RWPE1 (cell line): ENCODE results near the gene BRPF1.

Experiments
- CTCF ChIA-PET: fragments of 350-600 bp; sonication (Branson Sonifier 250); formaldehyde crosslinking; extraction: SDS; loops from one replicate; lab custom pipeline; 2021; lab: Yijun Ruan, JAX
- POLR2A ChIA-PET: fragments of 400-600 bp; formaldehyde crosslinking; extraction: SDS; loops from one replicate; lab custom pipeline; 2020; ENCODE audit warnings: antibody characterized with exemption; ENCODE audit not compliant: low non-redundant PET; lab: Yijun Ruan, JAX
- DNase-seq: peaks from one replicate; pipeline ENCODE4 v3.0.0; 2012; ENCODE audit warnings: low spot score
- H3K27ac ChIP-seq: fragments of 450-650 bp; 2 replicates; pipeline ENCODE4 v1.5.1; 2017
- TF ChIP-seq, protein P1 (sequence below): fragments of 450-650 bp; conservative IDR thresholded peaks from 2 replicates; pipeline ENCODE4 v1.5.1; 2017; ENCODE audit warnings: low read depth, mild to moderate bottlenecking

BRPF1 gene

DNA sequence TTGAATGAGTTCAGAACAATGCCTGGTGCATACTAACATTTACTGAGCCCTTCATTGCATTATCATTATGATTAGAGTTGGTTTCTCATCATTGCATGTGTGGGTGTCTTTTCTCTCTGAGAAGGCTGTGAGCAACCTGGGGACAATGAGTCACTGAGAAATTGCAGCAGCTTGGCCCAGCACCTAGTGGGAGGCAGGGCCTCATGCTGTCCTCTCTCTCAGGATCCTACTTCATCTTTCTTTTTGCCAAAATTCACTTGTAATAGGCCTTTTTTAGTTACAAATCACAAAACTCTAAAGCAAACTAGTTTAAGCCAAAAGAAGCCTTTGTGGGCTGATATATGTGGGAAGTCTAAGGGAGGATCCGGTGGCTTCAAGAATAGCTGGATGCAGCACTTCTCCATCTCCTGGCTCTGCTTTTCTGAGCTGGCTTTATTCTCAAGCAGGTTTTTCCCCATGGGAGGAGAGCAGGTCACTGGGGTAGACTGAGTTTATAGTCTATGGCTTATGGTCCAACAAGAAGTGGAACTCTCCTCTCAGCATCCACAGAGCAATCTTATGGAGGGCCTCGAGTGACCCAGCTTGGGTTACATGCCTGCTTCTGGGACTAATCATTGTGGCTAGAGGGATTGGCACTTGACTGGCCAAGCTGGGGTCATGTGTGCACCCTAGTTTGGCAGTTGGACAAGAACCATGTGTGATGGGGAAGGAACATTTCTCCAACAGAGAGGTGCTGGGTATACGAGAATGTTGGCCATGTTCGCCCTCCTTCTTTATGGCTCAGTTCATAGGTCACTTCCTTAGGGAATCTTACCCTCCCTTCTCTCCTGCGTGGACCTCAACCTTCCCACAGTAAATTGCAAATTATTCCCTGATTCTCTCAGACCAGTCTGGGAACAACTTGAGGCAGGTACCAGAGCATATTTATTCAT lies 46.9 kb downstream of the BRPF1 start:
- POLR2A ChIA-PET: interaction anchor here (1.0 kb wide), 1 partner anchor 9 kb away, joined by 3 read pairs; the partner anchor contains the start of gene CAMK1
- CTCF ChIA-PET: no interaction called here
- H3K27ac ChIP-seq: no peak overlapping the region
- TF ChIP-seq, protein P1, sequence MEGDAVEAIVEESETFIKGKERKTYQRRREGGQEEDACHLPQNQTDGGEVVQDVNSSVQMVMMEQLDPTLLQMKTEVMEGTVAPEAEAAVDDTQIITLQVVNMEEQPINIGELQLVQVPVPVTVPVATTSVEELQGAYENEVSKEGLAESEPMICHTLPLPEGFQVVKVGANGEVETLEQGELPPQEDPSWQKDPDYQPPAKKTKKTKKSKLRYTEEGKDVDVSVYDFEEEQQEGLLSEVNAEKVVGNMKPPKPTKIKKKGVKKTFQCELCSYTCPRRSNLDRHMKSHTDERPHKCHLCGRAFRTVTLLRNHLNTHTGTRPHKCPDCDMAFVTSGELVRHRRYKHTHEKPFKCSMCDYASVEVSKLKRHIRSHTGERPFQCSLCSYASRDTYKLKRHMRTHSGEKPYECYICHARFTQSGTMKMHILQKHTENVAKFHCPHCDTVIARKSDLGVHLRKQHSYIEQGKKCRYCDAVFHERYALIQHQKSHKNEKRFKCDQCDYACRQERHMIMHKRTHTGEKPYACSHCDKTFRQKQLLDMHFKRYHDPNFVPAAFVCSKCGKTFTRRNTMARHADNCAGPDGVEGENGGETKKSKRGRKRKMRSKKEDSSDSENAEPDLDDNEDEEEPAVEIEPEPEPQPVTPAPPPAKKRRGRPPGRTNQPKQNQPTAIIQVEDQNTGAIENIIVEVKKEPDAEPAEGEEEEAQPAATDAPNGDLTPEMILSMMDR: no peak
- no peak for DNase-seq

DNA sequence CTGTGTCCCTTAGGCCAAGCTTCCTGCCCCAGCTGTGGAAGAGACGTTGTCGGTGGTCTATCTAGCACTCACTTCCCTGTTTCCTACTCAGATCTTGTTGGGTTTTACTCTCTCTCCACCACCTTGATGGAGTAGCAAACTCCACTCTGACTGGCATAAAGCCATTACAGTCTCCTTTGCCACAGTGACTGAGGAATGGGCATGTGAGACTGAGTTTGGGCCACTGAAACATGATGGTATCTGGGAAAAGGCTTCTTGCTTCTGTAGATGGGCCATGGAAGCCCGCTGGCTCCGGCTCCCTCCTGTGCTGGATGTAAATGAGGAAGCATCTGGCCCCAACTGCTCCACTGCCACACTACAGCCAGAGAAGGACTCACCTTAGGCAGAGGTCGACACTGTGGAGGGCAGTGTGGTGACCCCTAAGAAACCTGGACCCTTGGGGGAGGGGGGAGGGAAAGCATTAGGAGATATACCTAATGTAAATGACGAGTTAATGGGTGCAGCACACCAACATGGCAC lies 47.6 kb downstream of the BRPF1 start:
- POLR2A ChIA-PET: no interaction called here
- CTCF ChIA-PET: no interaction called here
- no peak for DNase-seq

DNA sequence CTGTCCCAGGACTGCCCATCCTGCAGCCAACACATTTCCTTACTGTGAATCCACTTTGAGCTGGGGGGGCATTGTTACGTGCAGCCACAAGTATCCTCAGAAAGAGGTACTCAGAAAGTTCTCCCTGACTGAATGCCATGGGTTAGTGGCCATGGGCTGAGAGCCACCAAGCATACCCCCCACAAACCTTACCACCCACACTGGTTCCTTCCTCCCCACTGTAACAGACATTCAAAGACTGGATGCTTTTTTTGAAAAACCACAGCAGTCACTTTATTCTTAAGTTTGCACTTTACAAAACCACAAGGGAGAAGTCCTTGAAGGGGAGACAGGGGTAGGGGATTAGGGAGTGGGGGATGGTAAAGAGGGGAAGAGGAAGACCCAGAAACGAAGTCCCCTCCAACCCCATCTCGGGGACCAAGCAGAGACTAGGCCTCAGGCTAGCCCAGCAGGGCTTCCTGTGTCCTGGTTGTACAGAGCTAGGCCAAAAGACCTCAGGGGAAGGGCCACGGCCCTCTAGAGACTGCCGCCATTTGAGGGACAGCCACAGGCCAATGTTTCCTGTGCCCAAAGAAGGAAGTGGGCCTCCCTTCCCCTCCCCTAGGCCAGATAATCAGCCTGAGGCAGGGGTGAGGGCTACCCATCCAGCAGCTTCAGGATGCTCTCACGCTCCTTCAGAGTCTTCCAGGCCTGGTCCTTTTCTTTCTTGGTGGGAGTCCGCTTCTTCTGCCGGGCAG lies 48.4 kb downstream of the BRPF1 start:
- no peak overlapping the region for H3K27ac ChIP-seq
- TF ChIP-seq, protein P1: no peak
- ChIA-PET POLR2A (no interaction called here), CTCF (no interaction called here)
- DNase-seq: no peak

More for the DNA sequence above, 47.6 kb downstream of the BRPF1 start:
- no peak overlapping the region for H3K27ac ChIP-seq
- TF ChIP-seq, protein P1: no peak

DNA sequence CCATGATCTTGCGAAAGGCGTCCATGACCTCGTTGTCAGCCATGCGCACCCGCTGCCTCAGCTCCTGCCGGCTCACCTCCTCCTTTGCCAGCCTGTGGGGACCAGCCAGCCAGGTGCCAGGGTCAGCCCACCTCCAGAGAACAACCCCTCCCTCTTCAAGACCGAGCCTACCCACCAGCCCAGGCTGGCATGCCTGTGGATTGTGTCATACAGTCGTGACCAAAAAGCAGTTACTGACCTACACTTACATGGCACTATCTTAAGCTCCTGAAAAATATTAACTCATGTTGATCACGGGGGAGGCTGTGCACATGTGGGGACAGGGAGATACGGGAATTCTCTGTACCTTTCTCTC lies 48.9 kb downstream of the BRPF1 start:
- POLR2A ChIA-PET: no interaction called here

DNA sequence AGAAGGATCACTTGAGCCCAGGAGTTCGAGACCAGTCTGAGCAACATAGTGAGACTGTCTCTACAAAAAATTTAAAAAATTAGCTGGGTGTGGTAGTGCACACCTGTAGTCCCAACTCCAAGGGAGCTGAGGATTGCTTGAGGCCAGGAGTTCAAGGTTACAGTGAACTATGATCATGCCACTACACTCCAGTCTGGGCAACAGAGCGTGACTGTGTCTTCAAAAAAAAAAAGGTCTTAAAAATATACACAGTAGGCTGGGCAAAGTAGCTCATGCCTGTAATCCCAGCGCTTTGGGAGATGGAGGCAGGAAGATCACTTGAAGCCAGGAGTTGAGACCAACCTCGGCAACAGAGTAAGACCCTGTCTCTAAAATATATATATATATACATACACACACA lies 49.4 kb downstream of the BRPF1 start:
- H3K27ac ChIP-seq: no peak overlapping the region
- TF ChIP-seq, protein P1: no peak
- CTCF ChIA-PET: no interaction called here
- POLR2A ChIA-PET: no interaction called here
- DNase-seq: no peak

More for the DNA sequence above, 48.9 kb downstream of the BRPF1 start:
- CTCF ChIA-PET: no interaction called here
- no peak for DNase-seq
- TF ChIP-seq, protein P1: no peak
- no peak overlapping the region for H3K27ac ChIP-seq

DNA sequence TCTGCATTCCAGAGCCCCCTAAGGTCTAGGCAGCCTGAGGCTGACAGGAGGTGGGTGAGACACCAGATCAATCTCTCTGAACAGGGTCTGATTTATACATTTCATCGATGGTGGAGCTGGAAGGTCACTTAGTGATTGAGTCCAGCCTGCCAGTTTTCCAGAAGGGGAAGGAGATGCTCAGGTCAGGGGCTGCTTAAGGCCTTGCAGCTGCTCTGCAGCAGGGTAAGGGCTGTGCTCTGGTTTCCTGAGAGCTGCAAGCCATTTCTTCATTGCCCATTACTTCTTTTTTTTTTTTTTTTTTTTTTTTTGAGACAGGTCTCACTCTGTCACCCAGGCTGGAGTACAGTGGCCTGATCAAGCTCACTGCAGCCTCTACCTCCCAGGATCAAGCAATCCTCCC lies 50.0 kb downstream of the BRPF1 start:
- peak overlapping the region; percentile 17; the same call in 1 of the 2 replicates for H3K27ac ChIP-seq
- DNase-seq: no peak
- CTCF ChIA-PET: no interaction called here
- POLR2A ChIA-PET: no interaction called here
- TF ChIP-seq, protein P1: no peak
